Mesendoderm (in vitro differentiated cells): Measurements from ENCODE around the gene TRABD2A.
A peak's percentile ranks its signal among the peaks of the same experiment; 100 is the strongest.
"Not testable (repeated sequence)": the region's sequence is repeated elsewhere in the genome, so short reads cannot be mapped to it uniquely, and the experiment has no call there.

ENCODE experiments used
- DNase-seq: peaks from one replicate; pipeline ENCODE4 v3.0.0; 2013
- H2AK5ac ChIP-seq: 2 replicates; pipeline ENCODE4 v1.6.1; 2013; ENCODE audit warnings: low read length, inconsistent platforms
- H2BK120ac ChIP-seq: 2 replicates; pipeline ENCODE4 v1.6.1; 2013; ENCODE audit warnings: low read depth, mild to moderate bottlenecking, low read length, moderate library complexity, mixed read lengths
- H2BK15ac ChIP-seq: replicated peaks from 2 replicates; pipeline ENCODE4 v1.6.1; 2013; ENCODE audit warnings: low read depth, mild to moderate bottlenecking, moderate library complexity
- H2BK5ac ChIP-seq: 2 replicates; pipeline ENCODE4 v1.6.1; 2013; ENCODE audit warnings: low read length, inconsistent platforms
- H3K18ac ChIP-seq: 2 replicates; pipeline ENCODE4 v1.6.1; 2013; ENCODE audit warnings: mild to moderate bottlenecking, low read length, mixed read lengths
- H3K23ac ChIP-seq: one replicate; pipeline ENCODE4 v1.6.1; 2013; ENCODE audit warnings: low read length
- H3K27ac ChIP-seq: 2 replicates; pipeline ENCODE4 v1.5.1; 2013; ENCODE audit warnings: low read depth, mild to moderate bottlenecking, inconsistent platforms, low read length, moderate library complexity
- H3K27me3 ChIP-seq: 2 replicates; pipeline ENCODE4 v1.6.1; 2013; ENCODE audit warnings: low read length, control low read depth, mild to moderate bottlenecking, inconsistent platforms; ENCODE audit not compliant: insufficient read depth, poor library complexity
- H3K36me3 ChIP-seq: 2 replicates; pipeline ENCODE4 v1.6.1; 2013; ENCODE audit warnings: low read length, inconsistent platforms; ENCODE audit not compliant: control insufficient read depth, insufficient read depth
- H3K4ac ChIP-seq: one replicate; pipeline ENCODE4 v1.6.1; 2013; ENCODE audit warnings: low read depth, mild to moderate bottlenecking, low read length, moderate library complexity
- H3K4me1 ChIP-seq: 2 replicates; pipeline ENCODE4 v1.6.1; 2013; ENCODE audit warnings: low read depth, low read length, inconsistent platforms; ENCODE audit not compliant: control insufficient read depth
- H3K4me2 ChIP-seq: 2 replicates; pipeline ENCODE4 v1.6.1; 2013; ENCODE audit warnings: low read length
- H3K4me3 ChIP-seq: 2 replicates; pipeline ENCODE4 v1.5.1; 2013; ENCODE audit warnings: mild to moderate bottlenecking, low read length
- H3K56ac ChIP-seq: one replicate; pipeline ENCODE4 v1.6.1; 2013; ENCODE audit warnings: low read length
- H3K79me1 ChIP-seq: 2 replicates; pipeline ENCODE4 v1.6.1; 2013; ENCODE audit warnings: low read length, inconsistent platforms
- H3K79me2 ChIP-seq: 2 replicates; pipeline ENCODE4 v1.6.1; 2013; ENCODE audit warnings: mild to moderate bottlenecking, low read length; ENCODE audit not compliant: control insufficient read depth, insufficient read depth
- H3K9ac ChIP-seq: 2 replicates; pipeline ENCODE4 v1.6.1; 2013; ENCODE audit warnings: low read length, inconsistent platforms
- H4K5ac ChIP-seq: one replicate; pipeline ENCODE4 v1.6.1; 2013; ENCODE audit warnings: low read length
- H4K8ac ChIP-seq: one replicate; pipeline ENCODE4 v1.6.1; 2013; ENCODE audit warnings: low read depth, mild to moderate bottlenecking, control low read depth, low read length, moderate library complexity
- WGBS: extraction: QIAGEN DNeasy Blood & Tissue Kit; methylation state at CpG from one replicate; pipeline ENCODE4 v1.1.7; 2013; ENCODE audit warnings: low lambda C conversion rate, missing lambda C conversion rate; ENCODE audit not compliant: insufficient coverage; ENCODE audit errors: extremely low coverage; 5-methylcytosine and 5-hydroxymethylcytosine counted together

Gene TRABD2A

GRCh38 chr2:84923009-84923408 is 42.1 kb upstream of the TRABD2A start:
- Histone ChIP-seq H2BK120ac (no peak overlapping the region), H2AK5ac (no peak overlapping the region), H3K36me3 (no peaks in the 10 kb centered on the region), H4K8ac (no peak overlapping the region), H3K18ac (no peak overlapping the region), H3K9ac (no peak overlapping the region), H3K27me3 (no peaks in the 10 kb centered on the region), H3K4me3 (no peak overlapping the region), H3K79me1 (no peaks in the 10 kb centered on the region), H3K27ac (no peak overlapping the region), H2BK15ac (no peak overlapping the region), H3K4me2 (no peak overlapping the region), H3K4ac (no peak overlapping the region), H3K79me2 (no peaks in the 10 kb centered on the region), H4K5ac (no peak overlapping the region), H2BK5ac (no peak overlapping the region), H3K4me1 (no peaks in the 10 kb centered on the region), H3K56ac (no peak overlapping the region), H3K23ac (no peak overlapping the region)
- DNase-seq, result no peak

- peak; percentile 80 for DNase-seq
- Histone ChIP-seq H3K56ac (peak overlapping the region; percentile 7), H3K79me1 (no peaks in the 10 kb centered on the region), H3K4me2 (no peak overlapping the region), H3K4me1 (no peaks in the 10 kb centered on the region), H2BK15ac (no peak overlapping the region), H3K79me2 (no peaks in the 10 kb centered on the region), H3K4ac (no peak overlapping the region), H3K27ac (no peak overlapping the region), H4K5ac (no peak overlapping the region), H4K8ac (no peak overlapping the region), H2AK5ac (no peak overlapping the region), H2BK5ac (no peak overlapping the region), H3K18ac (no peak overlapping the region), H3K9ac (no peak overlapping the region), H3K27me3 (no peaks in the 10 kb centered on the region), H2BK120ac (no peak overlapping the region), H3K4me3 (no peak overlapping the region), H3K36me3 (no peaks in the 10 kb centered on the region), H3K23ac (no peak overlapping the region)
- no CpG with 5 or more reads among the region's 7 CpGs for WGBS
These were observed 39.1 kb upstream of the TRABD2A start for GRCh38 chr2:84919885-84920580.

DNA sequence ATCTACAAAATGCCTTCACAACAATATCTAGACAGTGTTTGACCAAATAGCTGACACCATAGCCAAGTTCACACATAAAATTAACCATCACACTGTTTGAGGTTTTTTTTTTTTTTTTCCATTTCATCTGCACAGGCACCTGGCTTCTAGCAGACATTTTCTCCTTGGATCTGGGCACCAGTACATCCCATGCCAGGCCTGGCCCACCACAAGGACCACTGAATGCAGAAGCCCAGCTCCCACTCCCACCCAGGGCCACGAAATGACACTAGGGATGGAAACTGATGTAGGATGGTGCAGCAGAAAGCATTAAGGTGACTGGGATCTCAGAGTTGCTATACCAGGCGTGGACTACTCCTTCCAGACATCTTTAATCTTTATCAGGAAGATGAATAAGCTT is 37.5 kb upstream of the TRABD2A start:
- Histone ChIP-seq H4K8ac (no peak overlapping the region), H2BK5ac (no peak overlapping the region), H3K4me2 (no peak overlapping the region), H3K4me3 (no peak overlapping the region), H3K79me1 (no peaks in the 10 kb centered on the region), H3K79me2 (no peaks in the 10 kb centered on the region), H3K36me3 (no peaks in the 10 kb centered on the region), H4K5ac (no peak overlapping the region), H2BK120ac (no peak overlapping the region), H3K18ac (no peak overlapping the region), H2BK15ac (no peak overlapping the region), H3K4ac (no peak overlapping the region), H3K4me1 (no peaks in the 10 kb centered on the region), H3K27ac (no peak overlapping the region), H3K9ac (no peak overlapping the region), H3K27me3 (no peaks in the 10 kb centered on the region), H3K56ac (no peak overlapping the region), H2AK5ac (no peak overlapping the region), H3K23ac (no peak overlapping the region)
- no CpG with 5 or more reads among the region's 2 CpGs for WGBS
- DNase-seq, result no peak

- not testable (repeated sequence) for H3K9ac ChIP-seq, H2BK15ac ChIP-seq, H4K8ac ChIP-seq, H2BK120ac ChIP-seq, H3K79me2 ChIP-seq, H3K27ac ChIP-seq, H2BK5ac ChIP-seq, H3K56ac ChIP-seq, H3K27me3 ChIP-seq, H2AK5ac ChIP-seq, H3K4me3 ChIP-seq, H3K4ac ChIP-seq, H3K4me1 ChIP-seq, H3K36me3 ChIP-seq, H3K4me2 ChIP-seq, H3K18ac ChIP-seq, DNase-seq, H3K23ac ChIP-seq, H4K5ac ChIP-seq, H3K79me1 ChIP-seq
- WGBS, result no CpG with 5 or more reads among the region's 5 CpGs
These were observed 36.9 kb upstream of the TRABD2A start for GRCh38 chr2:84917821-84918220.

- not testable (repeated sequence) for H3K4me3 ChIP-seq, H4K5ac ChIP-seq, H3K23ac ChIP-seq, H3K9ac ChIP-seq, H2BK15ac ChIP-seq, H3K56ac ChIP-seq, H3K18ac ChIP-seq, H3K4me1 ChIP-seq, H2BK5ac ChIP-seq, H3K36me3 ChIP-seq, H2AK5ac ChIP-seq, H3K27me3 ChIP-seq, H3K79me1 ChIP-seq, H3K27ac ChIP-seq, H3K4me2 ChIP-seq, DNase-seq, H4K8ac ChIP-seq, H3K79me2 ChIP-seq, H3K4ac ChIP-seq, H2BK120ac ChIP-seq
- WGBS, result no CpG with 5 or more reads among the region's 24 CpGs
These were observed 34.8 kb upstream of the TRABD2A start for GRCh38 chr2:84915675-84916074.

DNA sequence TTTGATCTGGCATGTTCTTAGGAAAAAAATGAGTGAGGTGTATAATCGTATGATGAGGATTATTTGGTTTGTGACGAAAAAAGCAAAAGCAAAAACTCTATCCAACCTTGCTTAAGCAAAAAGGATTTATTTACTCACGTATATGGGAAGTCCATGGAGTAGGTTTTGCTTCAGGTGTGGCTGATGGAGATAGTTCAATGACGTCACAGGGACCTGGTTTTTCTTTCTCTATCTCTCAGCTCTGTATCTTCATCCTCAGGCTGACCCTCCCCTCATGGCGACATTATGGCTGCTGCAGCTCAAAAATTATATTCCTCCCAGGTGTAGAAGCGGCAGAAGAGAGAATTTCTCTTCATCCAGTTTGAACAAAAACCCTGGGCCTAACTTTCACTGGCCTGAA is 33.5 kb upstream of the TRABD2A start:
- no peak for DNase-seq
- Histone ChIP-seq H3K23ac (no peak overlapping the region), H3K18ac (no peak overlapping the region), H3K4me1 (no peaks in the 10 kb centered on the region), H3K4ac (no peak overlapping the region), H3K27me3 (no peaks in the 10 kb centered on the region), H3K56ac (no peak overlapping the region), H3K36me3 (no peaks in the 10 kb centered on the region), H4K5ac (no peak overlapping the region), H3K4me3 (no peak overlapping the region), H2BK120ac (no peak overlapping the region), H3K4me2 (no peak overlapping the region), H2AK5ac (no peak overlapping the region), H2BK15ac (no peak overlapping the region), H2BK5ac (no peak overlapping the region), H4K8ac (no peak overlapping the region), H3K27ac (no peak overlapping the region), H3K9ac (no peak overlapping the region), H3K79me1 (no peaks in the 10 kb centered on the region), H3K79me2 (no peaks in the 10 kb centered on the region)
- WGBS, result 100% methylated on average over 1 of the region's 6 CpGs
